Vagina (tissue), 2 donors: ENCODE data around the gene ENTPD8. TPM values are rescaled to one million over a fixed set of nuclear protein-coding genes. Genes with fewer than 3 reads are reported as not detected.
A peak's percentile ranks its signal among the peaks of the same experiment; 100 is the strongest.

Experiments
- DNase-seq, 2 donors: peaks; one replicate each; pipeline ENCODE4 v3.0.0-alpha.2; 2017; ENCODE audit errors: extremely low spot score in 2 of 2
- H3K27ac ChIP-seq: fragments of 200-600 bp; sonication (generic); one replicate; pipeline ENCODE4 v1.5.1; 2019
- H3K27me3 ChIP-seq: fragments of 200-600 bp; sonication (generic); one replicate; pipeline ENCODE4 v1.5.1; 2019
- H3K36me3 ChIP-seq, 2 donors: fragments of 200-600 bp; sonication (generic); one replicate each; pipeline ENCODE4 v1.5.1; 2017 to 2019
- H3K4me1 ChIP-seq: fragments of 200-600 bp; sonication (generic); one replicate; pipeline ENCODE4 v1.5.1; 2019
- H3K4me3 ChIP-seq, 2 donors: fragments of 200-600 bp; sonication (generic); 1 replicate in 1 of 2; 2 replicates in 1 of 2; pipeline ENCODE4 v1.5.1; 2016 to 2019
- H3K9me3 ChIP-seq: fragments of 200-600 bp; sonication (generic); one replicate; pipeline ENCODE4 v1.5.1; 2019
- POLR2A ChIP-seq, 2 donors: fragments of 450-650 bp; IDR thresholded peaks; one replicate each; pipeline ENCODE4 v1.6.1; 2017; ENCODE audit warnings: antibody characterized with exemption in 2 of 2, mild to moderate bottlenecking in 2 of 2, moderate library complexity in 2 of 2
- POLR2AphosphoS5 ChIP-seq, 2 donors: sonication (generic); formaldehyde crosslinking; IDR thresholded peaks; one replicate each; pipeline ENCODE4 v1.9.0; 2017; ENCODE audit warnings: antibody characterized with exemption in 2 of 2, mild to moderate bottlenecking in 2 of 2, low read depth in 1 of 2; ENCODE audit not compliant: insufficient read depth in 1 of 2
- intact Hi-C: fragments of 100-400 bp; cut with DNase I; formaldehyde crosslinking; loops from one replicate; pipeline ENCODE4 v1.15.1; 2023
- total RNA-seq: library from RNA; depleted of rRNA; stranded (reverse); fragments of >200 nt; gene quantifications from one replicate; pipeline ENCODE4 v1.2.3, GENCODE V29; 2016
- TF ChIP-seq, protein P1 (sequence below), 3 experiments: fragments of 450-650 bp in 2 of 3; fragments of 200-600 bp in 1 of 3; sonication (generic) in 1 of 3; IDR thresholded peaks; one replicate each; pipeline ENCODE4 v1.5.1; 2017 to 2019; ENCODE audit warnings: antibody characterized with exemption in 3 of 3, mild to moderate bottlenecking in 2 of 3, moderate library complexity in 2 of 3

Gene ENTPD8
- total RNA-seq, 1 donor from 2014 or later: not detected

GRCh38 chr9:137408651-137409405 lies 32.3 kb downstream of the ENTPD8 start:
- Histone ChIP-seq H3K36me3 (no peaks in the 10 kb centered on the region), H3K27ac (no peak overlapping the region), H3K4me3 (no peak overlapping the region), H3K27me3 (no peaks in the 10 kb centered on the region), H3K4me1 (peaks cover 42% of the 10 kb centered on the region), H3K9me3 (no peaks in the 10 kb centered on the region)
- intact Hi-C loops: loop anchor here (5.0 kb wide), 1 partner anchor 112 kb away; no protein-coding TSS in a partner anchor
- DNase-seq: no peak
- no peak for TF ChIP-seq POLR2AphosphoS5 (IDR thresholded peaks at IDR 0.05; ENCODE audit: insufficient read depth in 1 of 2, low read depth in 1 of 2)
- TF ChIP-seq POLR2A (IDR thresholded peaks at IDR 0.05): no peak
- TF ChIP-seq, protein P1, sequence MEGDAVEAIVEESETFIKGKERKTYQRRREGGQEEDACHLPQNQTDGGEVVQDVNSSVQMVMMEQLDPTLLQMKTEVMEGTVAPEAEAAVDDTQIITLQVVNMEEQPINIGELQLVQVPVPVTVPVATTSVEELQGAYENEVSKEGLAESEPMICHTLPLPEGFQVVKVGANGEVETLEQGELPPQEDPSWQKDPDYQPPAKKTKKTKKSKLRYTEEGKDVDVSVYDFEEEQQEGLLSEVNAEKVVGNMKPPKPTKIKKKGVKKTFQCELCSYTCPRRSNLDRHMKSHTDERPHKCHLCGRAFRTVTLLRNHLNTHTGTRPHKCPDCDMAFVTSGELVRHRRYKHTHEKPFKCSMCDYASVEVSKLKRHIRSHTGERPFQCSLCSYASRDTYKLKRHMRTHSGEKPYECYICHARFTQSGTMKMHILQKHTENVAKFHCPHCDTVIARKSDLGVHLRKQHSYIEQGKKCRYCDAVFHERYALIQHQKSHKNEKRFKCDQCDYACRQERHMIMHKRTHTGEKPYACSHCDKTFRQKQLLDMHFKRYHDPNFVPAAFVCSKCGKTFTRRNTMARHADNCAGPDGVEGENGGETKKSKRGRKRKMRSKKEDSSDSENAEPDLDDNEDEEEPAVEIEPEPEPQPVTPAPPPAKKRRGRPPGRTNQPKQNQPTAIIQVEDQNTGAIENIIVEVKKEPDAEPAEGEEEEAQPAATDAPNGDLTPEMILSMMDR (IDR thresholded peaks at IDR 0.05): no peak

DNA sequence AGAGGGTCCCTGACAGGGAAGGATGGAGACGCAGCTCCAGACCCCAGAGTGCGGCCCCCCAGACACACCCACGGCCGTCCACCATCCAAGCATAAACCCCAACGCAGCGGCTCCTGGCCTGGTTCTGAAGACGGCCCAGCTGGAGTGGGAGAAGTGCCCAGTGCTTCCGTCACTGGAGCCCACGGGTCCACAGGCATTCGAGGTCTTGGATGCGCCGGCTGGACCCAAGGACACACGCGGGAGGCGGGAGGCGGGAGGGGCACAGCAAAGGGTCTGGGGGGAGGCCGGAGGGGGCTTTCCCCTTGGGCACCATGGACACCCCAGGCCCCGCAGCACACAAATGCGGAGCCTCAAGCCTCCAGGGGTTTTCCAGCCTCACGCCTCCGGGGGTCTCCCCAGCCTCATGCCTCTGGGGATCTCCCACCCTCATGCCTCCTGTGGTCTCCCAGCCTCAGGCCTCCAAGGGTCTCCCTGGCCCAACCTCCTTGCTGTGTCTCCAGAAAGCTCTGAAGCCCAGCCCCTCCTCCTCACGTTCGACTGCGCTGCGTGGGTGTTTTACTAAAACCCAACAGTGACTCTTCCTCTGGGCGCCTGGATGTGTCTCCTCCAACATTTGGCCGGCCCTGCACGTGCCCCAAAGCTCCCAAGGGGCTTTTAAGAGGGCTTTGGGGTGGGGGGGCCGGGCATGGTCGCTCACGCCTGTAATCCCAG lies 33.4 kb downstream of the ENTPD8 start:
- Histone ChIP-seq H3K36me3 (no peaks in the 10 kb centered on the region), H3K9me3 (no peaks in the 10 kb centered on the region), H3K27me3 (no peaks in the 10 kb centered on the region), H3K4me1 (peaks cover 40% of the 10 kb centered on the region), H3K27ac (peak overlapping the region; percentile 51), H3K4me3 (peak overlapping the region; percentile 39 to 53)
- intact Hi-C loops: loop anchor here (5.0 kb wide), 1 partner anchor 110 kb away; no protein-coding TSS in a partner anchor
- TF ChIP-seq, protein P1 (IDR thresholded peaks at IDR 0.05): no peak
- TF ChIP-seq POLR2AphosphoS5 (IDR thresholded peaks at IDR 0.05; ENCODE audit: insufficient read depth in 1 of 2, low read depth in 1 of 2) (no peak), POLR2A (IDR thresholded peaks at IDR 0.05) (no peak)
- no peak for DNase-seq

DNA sequence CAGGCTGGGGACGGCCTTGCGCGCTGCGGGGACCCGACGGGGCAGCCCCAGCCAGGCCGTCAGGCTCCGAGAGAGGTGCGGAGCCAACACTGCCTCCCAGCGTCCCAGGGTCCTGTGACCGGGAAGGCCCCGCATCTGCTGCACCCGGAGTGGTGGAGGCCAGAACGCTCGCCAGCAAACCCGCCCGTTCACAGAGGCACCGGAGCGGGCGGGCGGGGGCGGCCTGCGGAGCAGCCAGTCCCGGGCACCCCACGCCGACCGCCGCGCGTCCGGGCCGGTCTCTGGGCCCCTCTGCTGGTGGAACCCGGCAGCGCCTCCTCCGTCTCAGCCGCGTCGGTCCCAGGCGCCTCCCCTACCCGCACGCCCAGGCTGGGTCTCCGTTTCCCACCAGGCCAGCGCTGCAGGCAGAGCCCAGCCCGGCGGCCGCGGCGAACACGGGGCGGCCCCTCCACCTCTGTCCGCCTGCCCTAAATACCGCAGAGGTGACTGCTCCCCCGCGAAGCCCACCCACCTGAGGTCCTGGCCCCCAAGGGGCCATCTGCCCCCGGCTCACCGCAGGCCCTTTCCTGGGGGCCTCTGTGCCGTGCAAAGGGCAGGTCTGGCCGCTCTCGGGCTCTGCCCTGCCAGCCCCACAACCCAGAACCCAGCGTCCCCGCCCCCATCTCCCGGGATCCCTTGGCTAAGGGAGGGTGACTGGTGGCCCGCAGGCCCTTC lies 34.1 kb downstream of the ENTPD8 start:
- Histone ChIP-seq H3K27me3 (no peaks in the 10 kb centered on the region), H3K36me3 (no peaks in the 10 kb centered on the region), H3K4me1 (peaks cover 33% of the 10 kb centered on the region), H3K27ac (peak overlapping the region; percentile 51), H3K9me3 (no peaks in the 10 kb centered on the region), H3K4me3 (peak overlapping the region; percentile 39 to 53)
- TF ChIP-seq, protein P1 (IDR thresholded peaks at IDR 0.05): peak; percentile 45 to 69 (median 51)
- TF ChIP-seq POLR2AphosphoS5 (IDR thresholded peaks at IDR 0.05; ENCODE audit: insufficient read depth in 1 of 2, low read depth in 1 of 2) (no peak), POLR2A (IDR thresholded peaks at IDR 0.05) (no peak)
- DNase-seq: no peak
- intact Hi-C loops: loop anchor here (5.0 kb wide), 1 partner anchor 110 kb away; no protein-coding TSS in a partner anchor

DNA sequence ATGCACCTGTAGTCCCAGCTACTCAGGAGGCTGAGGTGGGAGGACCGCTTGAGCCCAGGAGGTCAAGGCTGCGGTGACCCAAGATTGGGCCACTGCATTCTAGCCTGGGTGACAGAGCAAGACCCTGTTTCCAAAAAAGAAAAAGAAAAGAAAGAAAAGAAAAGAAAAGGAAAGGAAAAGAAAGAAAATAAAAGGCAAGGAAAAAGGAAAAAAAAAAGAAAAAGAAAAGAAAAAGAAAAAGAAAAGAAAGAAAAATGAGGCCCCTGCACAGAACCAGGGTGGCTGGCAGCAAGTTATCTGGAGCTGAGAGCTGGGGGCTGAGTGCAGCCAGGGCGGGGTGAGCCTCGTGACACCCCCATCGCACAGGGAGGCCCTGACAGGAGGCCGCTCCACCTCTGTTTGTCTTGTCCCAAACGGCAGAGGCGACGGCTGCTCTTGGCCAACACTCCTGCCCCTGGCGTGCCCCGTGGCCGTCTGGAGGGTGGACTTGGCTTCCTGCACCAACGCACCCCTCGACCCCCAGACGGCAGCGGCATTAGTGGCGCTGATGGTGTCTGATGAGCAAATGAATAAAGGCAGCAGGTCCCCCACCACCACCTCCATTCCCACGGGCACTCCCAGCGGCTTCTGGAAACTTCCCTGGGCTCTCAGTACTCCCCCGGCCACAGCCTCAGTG lies 34.9 kb downstream of the ENTPD8 start:
- H3K4me1 ChIP-seq: peaks cover 25% of the 10 kb centered on the region
- H3K27me3 ChIP-seq: no peaks in the 10 kb centered on the region
- H3K4me3 ChIP-seq: peak overlapping the region; percentile 39 to 53
- no peak overlapping the region for H3K27ac ChIP-seq
- intact Hi-C loops: loop anchor here (5.0 kb wide), 1 partner anchor 109 kb away; no protein-coding TSS in a partner anchor
- no peak for DNase-seq
- H3K9me3 ChIP-seq: no peaks in the 10 kb centered on the region
- H3K36me3 ChIP-seq: no peaks in the 10 kb centered on the region
- TF ChIP-seq POLR2A (IDR thresholded peaks at IDR 0.05): no peak
- TF ChIP-seq POLR2AphosphoS5 (IDR thresholded peaks at IDR 0.05; ENCODE audit: insufficient read depth in 1 of 2, low read depth in 1 of 2): no peak

DNA sequence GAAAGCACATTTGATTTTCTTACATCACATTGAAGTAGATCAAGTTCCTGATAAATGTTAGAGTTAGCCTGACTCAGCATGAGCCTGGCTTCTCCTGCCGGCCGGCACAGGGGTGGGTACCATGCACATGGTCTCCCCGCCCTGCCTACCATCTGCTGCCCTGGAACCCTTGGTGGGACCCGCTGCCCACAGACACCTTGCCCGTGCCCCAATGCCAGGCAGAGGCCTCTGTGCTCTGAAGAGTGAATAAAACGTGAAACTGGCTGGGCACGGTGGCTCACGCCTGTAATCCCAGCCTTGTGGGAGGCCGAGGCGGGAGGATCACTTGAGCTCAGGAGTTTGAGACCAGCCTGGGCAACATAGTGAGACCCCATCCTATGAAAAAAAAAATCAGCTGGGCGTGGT lies 35.5 kb downstream of the ENTPD8 start:
- H3K27ac ChIP-seq: no peak overlapping the region
- H3K4me1 ChIP-seq: peaks cover 19% of the 10 kb centered on the region
- H3K36me3 ChIP-seq: no peaks in the 10 kb centered on the region
- H3K27me3 ChIP-seq: no peaks in the 10 kb centered on the region
- H3K9me3 ChIP-seq: no peaks in the 10 kb centered on the region
- intact Hi-C loops: loop anchor here (5.0 kb wide), 1 partner anchor 108 kb away; no protein-coding TSS in a partner anchor
- no peak for TF ChIP-seq POLR2A (IDR thresholded peaks at IDR 0.05)
- no peak for TF ChIP-seq POLR2AphosphoS5 (IDR thresholded peaks at IDR 0.05; ENCODE audit: insufficient read depth in 1 of 2, low read depth in 1 of 2)
- TF ChIP-seq, protein P1 (IDR thresholded peaks at IDR 0.05): no peak
- DNase-seq: no peak
- H3K4me3 ChIP-seq: no peak overlapping the region
